ENCODE results near the gene FNDC3B. TPM values are rescaled to one million over a fixed set of nuclear protein-coding genes. Genes with fewer than 3 reads are reported as not detected.

The FNDC3B gene
- total RNA-seq, 1 donor = 221 TPM

GRCh38 chr3:172112078-172112733 is 72.8 kb downstream of the FNDC3B start:
- no peak overlapping the region for H3K4me3 ChIP-seq (ENCODE audit: low read depth, low read length)
- DNase-seq (ENCODE audit: low read depth) = no peak
- TF ChIP-seq CTCF (IDR thresholded peaks at IDR 0.05; ENCODE audit: insufficient read depth, low read depth, low read length) = no peak

- TF ChIP-seq CTCF (IDR thresholded peaks at IDR 0.05; ENCODE audit: insufficient read depth, low read depth, low read length) = no peak
- DNase-seq (ENCODE audit: low read depth) = no peak
- H3K4me3 ChIP-seq (ENCODE audit: low read depth, low read length) = no peak overlapping the region
Observed at GRCh38 chr3:172112734-172113120, 73.3 kb downstream of the FNDC3B start.

GRCh38 chr3:172113710-172114109 is 74.3 kb downstream of the FNDC3B start:
- DNase-seq (ENCODE audit: low read depth) = no peak
- no peak overlapping the region for H3K4me3 ChIP-seq (ENCODE audit: low read depth, low read length)
- TF ChIP-seq CTCF (IDR thresholded peaks at IDR 0.05; ENCODE audit: insufficient read depth, low read depth, low read length) = no peak

- no peak for TF ChIP-seq CTCF (IDR thresholded peaks at IDR 0.05; ENCODE audit: insufficient read depth, low read depth, low read length)
- no peak for DNase-seq (ENCODE audit: low read depth)
- H3K4me3 ChIP-seq (ENCODE audit: low read depth, low read length) = no peak overlapping the region
Observed at GRCh38 chr3:172115059-172115458, 75.7 kb downstream of the FNDC3B start.

- no peak for TF ChIP-seq CTCF (IDR thresholded peaks at IDR 0.05; ENCODE audit: insufficient read depth, low read depth, low read length)
- DNase-seq (ENCODE audit: low read depth) = no peak
- no peak overlapping the region for H3K4me3 ChIP-seq (ENCODE audit: low read depth, low read length)
Observed at GRCh38 chr3:172115787-172116186, 76.4 kb downstream of the FNDC3B start.

GRCh38 chr3:172118019-172118418 is 78.6 kb downstream of the FNDC3B start:
- DNase-seq (ENCODE audit: low read depth) = no peak
- H3K4me3 ChIP-seq (ENCODE audit: low read depth, low read length) = no peak overlapping the region
- no peak for TF ChIP-seq CTCF (IDR thresholded peaks at IDR 0.05; ENCODE audit: insufficient read depth, low read depth, low read length)
